Activated gamma-delta T cell treated with anti-CD3 and anti-CD28 coated beads, Interleukin-2, amount 50 U/mL, for 16 hours (primary cell): Measurements from ENCODE around the gene TNKS1BP1.
A peak's percentile ranks its signal among the peaks of the same experiment; 100 is the strongest.
"Not testable (repeated sequence)": the region's sequence is repeated elsewhere in the genome, so short reads cannot be mapped to it uniquely, and the experiment has no call there.

Experiments used
- DNase-seq: peaks from one replicate; pipeline ENCODE4 v3.0.0-alpha.2; 2020; ENCODE audit warnings: low read depth

TNKS1BP1 gene

GRCh38 chr11:57324886-57325734 is at the start of gene TNKS1BP1:
TSS of gene TNKS1BP1 (minus strand) at chr11:57324952. CDS start at chr11:57321885, 3,067 bp downstream.
- DNase-seq, result peak; percentile 84

- no peak for DNase-seq
Observed at GRCh38 chr11:57373146-57373545, 48.4 kb upstream of the TNKS1BP1 start.

GRCh38 chr11:57370941-57371340 is 46.2 kb upstream of the TNKS1BP1 start:
- no peak for DNase-seq

GRCh38 chr11:57370251-57370650 is 45.5 kb upstream of the TNKS1BP1 start:
- DNase-seq, result no peak

- DNase-seq, result no peak
Observed at GRCh38 chr11:57368845-57369232, 44.1 kb upstream of the TNKS1BP1 start.

- no peak for DNase-seq
Observed at GRCh38 chr11:57368106-57368844, 43.5 kb upstream of the TNKS1BP1 start.

- DNase-seq, result no peak
Observed at GRCh38 chr11:57364851-57365660, 40.3 kb upstream of the TNKS1BP1 start.

- no peak for DNase-seq
Observed at GRCh38 chr11:57363131-57364080, 38.7 kb upstream of the TNKS1BP1 start.

GRCh38 chr11:57361926-57362325 is 37.2 kb upstream of the TNKS1BP1 start:
- DNase-seq, result no peak

GRCh38 chr11:57361420-57361819 is 36.7 kb upstream of the TNKS1BP1 start:
- not testable (repeated sequence) for DNase-seq

GRCh38 chr11:57360991-57361390 is 36.2 kb upstream of the TNKS1BP1 start:
- DNase-seq, result no peak

- DNase-seq, result no peak
Observed at GRCh38 chr11:57359896-57360690, 35.3 kb upstream of the TNKS1BP1 start.

- DNase-seq, result no peak
Observed at GRCh38 chr11:57359396-57359795, 34.6 kb upstream of the TNKS1BP1 start.

- DNase-seq, result no peak
Observed at GRCh38 chr11:57358991-57359390, 34.2 kb upstream of the TNKS1BP1 start.

GRCh38 chr11:57358543-57358961 is 33.8 kb upstream of the TNKS1BP1 start:
- DNase-seq, result no peak

GRCh38 chr11:57357856-57358255 is 33.1 kb upstream of the TNKS1BP1 start:
- no peak for DNase-seq

GRCh38 chr11:57357310-57357709 is 32.6 kb upstream of the TNKS1BP1 start:
- DNase-seq, result no peak

- DNase-seq, result no peak
Observed at GRCh38 chr11:57356268-57356667, 31.5 kb upstream of the TNKS1BP1 start.

- no peak for DNase-seq
Observed at GRCh38 chr11:57354699-57355098, 29.9 kb upstream of the TNKS1BP1 start.

- DNase-seq, result no peak
Observed at GRCh38 chr11:57353852-57354251, 29.1 kb upstream of the TNKS1BP1 start.
